ENCODE results near the gene WDR82. TPM values are rescaled to one million over a fixed set of nuclear protein-coding genes. Genes with fewer than 3 reads are reported as not detected.
A peak's percentile ranks its signal among the peaks of the same experiment; 100 is the strongest.
"Not testable (repeated sequence)": the region's sequence is repeated elsewhere in the genome, so short reads cannot be mapped to it uniquely, and the experiment has no call there.

WDR82 gene
- polyA plus RNA-seq, 1 donor = 80.2 TPM

- DNase-seq (ENCODE audit: low read depth) = no peak
Observed at GRCh38 chr3:52289747-52290595, 11.5 kb upstream of the WDR82 start.

- DNase-seq (ENCODE audit: low read depth) = no peak
Observed at GRCh38 chr3:52289338-52289746, 10.9 kb upstream of the WDR82 start.

GRCh38 chr3:52288674-52289073 lies 10.2 kb upstream of the WDR82 start:
- DNase-seq (ENCODE audit: low read depth) = no peak

- no peak for DNase-seq (ENCODE audit: low read depth)
Observed at GRCh38 chr3:52286777-52287110, 8.3 kb upstream of the WDR82 start.

GRCh38 chr3:52284051-52284450 lies 5.6 kb upstream of the WDR82 start:
- DNase-seq (ENCODE audit: low read depth) = not testable (repeated sequence)

- no peak for DNase-seq (ENCODE audit: low read depth)
Observed at GRCh38 chr3:52283306-52283705, 4.9 kb upstream of the WDR82 start.

- DNase-seq (ENCODE audit: low read depth) = no peak
Observed at GRCh38 chr3:52281981-52282801, 3.7 kb upstream of the WDR82 start.

GRCh38 chr3:52280050-52280461 lies 1.6 kb upstream of the WDR82 start:
- DNase-seq (ENCODE audit: low read depth) = peak; percentile 29

GRCh38 chr3:52279596-52279995 lies 1.1 kb upstream of the WDR82 start:
- DNase-seq (ENCODE audit: low read depth) = no peak

- DNase-seq (ENCODE audit: low read depth) = no peak
Observed at GRCh38 chr3:52277972-52278509, 408 bp downstream of the WDR82 start.

- no peak for DNase-seq (ENCODE audit: low read depth)
Observed at GRCh38 chr3:52277071-52277964, 1.1 kb downstream of the WDR82 start.

- not testable (repeated sequence) for DNase-seq (ENCODE audit: low read depth)
Observed at GRCh38 chr3:52274781-52275180, 3.7 kb downstream of the WDR82 start.

GRCh38 chr3:52272831-52273230 lies 5.6 kb downstream of the WDR82 start:
- no peak for DNase-seq (ENCODE audit: low read depth)

GRCh38 chr3:52272172-52272571 lies 6.3 kb downstream of the WDR82 start:
- DNase-seq (ENCODE audit: low read depth) = not testable (repeated sequence)

- no peak for DNase-seq (ENCODE audit: low read depth)
Observed at GRCh38 chr3:52270252-52270754, 8.1 kb downstream of the WDR82 start.

GRCh38 chr3:52269776-52270175 lies 8.7 kb downstream of the WDR82 start:
- DNase-seq (ENCODE audit: low read depth) = no peak

- no peak for DNase-seq (ENCODE audit: low read depth)
Observed at GRCh38 chr3:52268036-52268435, 10.4 kb downstream of the WDR82 start.

- no peak for DNase-seq (ENCODE audit: low read depth)
Observed at GRCh38 chr3:52265387-52265786, 13.1 kb downstream of the WDR82 start.

- DNase-seq (ENCODE audit: low read depth) = no peak
Observed at GRCh38 chr3:52262447-52262846, 16.0 kb downstream of the WDR82 start.

- no peak for DNase-seq (ENCODE audit: low read depth)
Observed at GRCh38 chr3:52259448-52259847, 19.0 kb downstream of the WDR82 start.

- no peak for DNase-seq (ENCODE audit: low read depth)
Observed at GRCh38 chr3:52259035-52259434, 19.4 kb downstream of the WDR82 start.
